Islet of Langerhans (tissue), 1 donor: ENCODE measurements around the gene ACHE.
"Not testable (repeated sequence)": the region's sequence is repeated elsewhere in the genome, so short reads cannot be mapped to it uniquely, and the experiment has no call there.

ENCODE experiments used
- FAIRE-seq: peaks from one replicate; lab custom pipeline; 2011; peaks lifted over from hg19 to GRCh38; lab: Jason Lieb, UNC

The ACHE gene

DNA sequence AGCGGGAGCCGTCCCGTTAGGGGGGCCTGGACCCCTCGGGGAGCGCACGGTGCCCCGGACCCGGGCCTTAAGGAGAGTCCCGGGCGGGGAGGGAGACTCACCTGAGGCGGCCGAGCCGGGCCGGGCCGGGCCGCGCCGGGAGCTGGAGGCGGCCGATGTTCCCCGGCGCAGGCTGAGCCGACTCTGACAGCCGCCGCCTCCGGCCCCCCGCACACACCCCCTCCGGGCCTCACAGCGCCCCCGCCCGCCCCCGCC, at the start of gene ACHE:
Gene ACHE, minus strand, starts transcription at position 188 of the 255 bp plus-strand sequence. CDS start 1,656 bp downstream, outside the sequence.
- no peak for FAIRE-seq

DNA sequence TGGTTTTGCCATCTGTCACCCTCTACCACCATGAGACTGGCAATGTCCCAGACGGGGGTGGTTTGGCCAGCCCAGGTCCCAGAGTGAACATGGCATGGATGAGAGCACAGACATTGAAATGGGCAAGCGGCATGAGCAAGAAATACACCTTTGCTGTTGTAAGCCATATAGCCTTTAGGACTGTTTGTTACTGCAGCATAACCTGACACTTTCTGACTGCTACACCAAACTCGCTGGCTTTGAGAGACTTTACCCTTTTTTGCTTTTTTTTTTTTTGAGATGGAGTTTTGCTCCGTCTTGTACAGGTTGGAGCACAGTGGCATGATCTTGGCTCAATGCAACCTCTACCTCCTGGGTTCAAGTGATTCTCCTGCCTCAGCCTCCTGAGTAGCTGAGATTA, 48.5 kb upstream of the ACHE start:
- FAIRE-seq: no peak

DNA sequence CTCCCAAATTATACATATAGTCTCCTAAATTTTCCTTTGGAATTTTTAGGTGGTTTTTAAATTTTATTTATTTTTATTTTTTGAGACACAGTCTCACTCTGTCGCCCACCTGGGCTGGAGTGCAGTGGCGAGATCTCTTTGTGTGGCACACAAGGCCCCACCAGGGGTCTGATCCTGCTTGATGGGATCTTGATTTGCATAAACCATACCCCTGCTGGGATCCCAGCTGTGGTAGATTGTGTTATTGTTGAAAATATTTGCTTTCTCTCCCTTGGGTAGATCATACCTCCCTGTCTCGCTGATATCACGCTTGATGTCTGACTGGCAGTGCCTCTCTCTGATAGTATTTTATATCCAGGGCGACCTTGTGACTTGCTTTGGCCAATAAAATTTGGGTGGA, 48.0 kb upstream of the ACHE start:
- no peak for FAIRE-seq

DNA sequence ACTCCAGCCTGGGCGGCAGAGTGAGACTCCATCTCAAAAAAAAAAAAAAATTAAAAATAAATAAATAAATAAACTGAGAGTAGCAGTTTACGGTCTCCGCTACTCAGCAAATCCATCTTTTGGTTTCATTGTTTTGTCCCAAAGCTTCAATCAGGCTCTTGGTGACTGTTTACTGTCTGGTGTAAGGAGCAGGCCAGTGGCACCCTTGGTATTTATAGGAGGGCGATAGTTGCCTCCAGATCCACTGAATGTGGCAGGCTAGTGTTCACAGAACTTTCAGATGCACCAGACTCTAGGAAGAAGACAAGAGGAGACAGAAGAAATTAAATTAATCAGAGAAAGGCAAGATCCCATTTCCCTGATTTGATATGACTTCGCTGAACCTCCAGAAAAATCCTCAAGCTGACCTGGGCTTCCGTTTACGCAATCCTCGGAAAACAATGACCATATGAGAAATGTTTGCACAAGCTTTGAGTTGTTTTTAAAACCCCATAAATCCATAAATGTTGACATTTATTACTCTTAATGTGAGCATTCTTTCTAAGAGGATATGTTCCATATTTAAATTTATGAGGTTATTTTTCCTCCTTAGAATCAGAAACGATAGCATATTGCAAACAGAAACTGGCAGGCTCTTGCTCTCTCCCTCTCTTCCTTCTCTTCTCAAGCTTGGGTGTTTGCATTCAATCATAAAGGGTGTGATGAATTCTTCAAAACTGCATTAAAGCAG, 46.5 kb upstream of the ACHE start:
- FAIRE-seq: peak; percentile 95

DNA sequence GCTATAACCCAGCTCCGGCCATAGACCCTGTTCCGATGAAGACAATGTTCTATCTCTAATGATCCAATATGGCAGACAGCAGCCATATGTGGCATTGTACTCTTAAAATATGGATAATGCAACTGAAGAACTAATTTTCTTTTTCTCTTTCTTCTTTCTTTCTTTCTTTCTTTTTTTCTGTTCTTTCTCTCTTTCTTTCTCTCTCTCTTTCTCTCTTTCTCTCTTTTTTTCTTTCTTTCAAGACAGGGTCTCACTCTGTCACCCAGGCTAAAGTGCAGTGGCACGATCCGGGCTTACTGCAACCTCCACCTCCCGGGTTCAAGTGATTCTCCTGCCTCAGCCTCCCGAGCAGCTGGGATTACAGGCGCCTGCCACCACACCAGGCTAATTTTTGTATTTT, 40.5 kb upstream of the ACHE start:
- FAIRE-seq: not testable (repeated sequence)

DNA sequence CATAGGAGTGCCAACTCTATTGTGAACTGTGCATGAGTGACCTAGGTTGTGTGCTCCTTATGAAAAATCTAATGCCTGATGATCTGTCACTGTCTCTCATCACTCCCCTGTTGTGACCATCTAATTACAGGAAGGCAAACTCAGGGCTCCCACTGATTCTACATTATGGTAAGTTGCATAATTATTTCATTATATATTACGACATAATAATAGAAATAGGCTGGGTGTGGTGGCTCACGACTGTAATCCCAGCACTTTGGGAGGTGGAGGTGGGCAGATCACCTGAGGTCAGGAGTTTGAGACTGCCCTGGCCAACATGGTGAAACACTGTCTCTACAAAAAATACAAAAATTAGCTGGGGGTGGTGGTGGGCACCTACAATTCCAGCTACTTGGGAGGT, 39.7 kb upstream of the ACHE start:
- not testable (repeated sequence) for FAIRE-seq

DNA sequence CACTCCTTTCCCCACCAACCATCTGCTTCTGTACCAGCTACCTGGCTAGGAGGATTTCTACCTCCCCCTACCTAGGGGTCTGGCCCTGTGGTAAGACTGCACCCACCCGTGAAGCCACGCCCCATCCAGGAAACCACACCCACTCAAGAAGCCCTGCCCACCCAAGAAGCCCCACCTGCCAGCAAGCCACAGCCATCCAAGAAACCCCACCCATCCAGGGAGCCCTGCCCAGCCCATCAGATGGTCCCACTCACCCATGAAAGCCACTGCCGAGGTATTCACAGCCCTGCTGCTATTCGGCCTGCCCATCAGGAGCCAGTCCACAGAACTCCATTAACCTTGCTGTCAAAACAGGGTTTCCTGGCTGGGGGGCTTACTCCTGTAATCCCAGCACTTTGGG, 38.0 kb upstream of the ACHE start:
- FAIRE-seq: no peak

DNA sequence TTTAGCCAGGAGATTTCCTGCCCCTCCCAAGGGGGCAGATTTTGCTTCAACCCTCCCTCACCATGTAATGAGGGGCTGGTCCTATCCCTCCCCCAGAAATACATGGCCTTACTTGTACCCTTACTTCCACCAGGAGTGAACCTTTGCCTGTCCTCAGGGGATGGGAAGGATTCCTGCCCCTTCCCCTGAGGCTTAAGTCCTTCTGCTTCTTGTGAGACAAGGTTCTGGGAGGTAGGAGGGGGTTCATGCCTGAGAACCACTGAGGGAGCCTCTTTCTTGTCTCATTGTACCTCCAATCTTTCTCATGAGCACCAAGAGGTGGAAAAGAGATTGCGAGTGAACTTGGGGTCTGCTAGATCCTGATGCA, 34.1 kb upstream of the ACHE start:
- no peak for FAIRE-seq

DNA sequence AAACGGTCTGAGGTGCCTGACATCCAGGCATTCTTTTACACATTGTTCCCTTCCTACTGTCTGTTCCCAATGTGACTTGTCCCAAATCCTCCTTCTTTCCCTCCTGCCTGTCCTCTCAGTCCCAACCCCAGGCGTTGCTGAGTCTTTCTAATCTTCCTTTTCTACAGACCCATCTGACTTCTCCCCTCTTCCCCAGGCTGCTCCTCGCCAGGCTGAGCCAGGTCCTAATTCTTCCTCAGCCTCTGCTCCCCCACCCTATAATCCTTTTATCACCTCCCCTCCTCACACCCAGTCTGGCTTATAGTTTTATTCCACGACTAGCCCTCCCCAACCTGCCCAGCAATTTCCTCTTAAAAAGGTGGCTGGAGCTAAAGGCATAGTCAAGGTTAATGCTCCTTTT, 27.9 kb upstream of the ACHE start:
- FAIRE-seq: not testable (repeated sequence)

DNA sequence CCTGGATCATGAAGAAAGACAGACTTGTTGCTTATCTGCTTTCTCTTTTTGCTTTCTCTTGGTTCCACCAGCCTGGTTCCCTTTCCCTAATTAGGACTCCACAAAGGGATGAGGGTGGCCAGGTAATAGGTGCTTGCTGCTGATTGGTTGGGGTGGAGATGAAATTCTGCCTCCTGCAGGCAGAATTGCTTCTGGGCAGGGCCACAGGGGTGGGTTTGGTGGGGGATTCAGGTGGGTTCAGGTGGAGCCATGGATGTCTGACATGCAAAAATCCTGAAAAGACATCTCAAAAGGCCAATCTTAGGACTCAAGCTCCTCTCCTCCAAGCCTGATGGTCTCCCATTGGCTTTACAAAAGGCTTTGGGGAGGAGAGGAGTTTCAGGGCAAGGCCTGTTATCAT, 25.4 kb upstream of the ACHE start:
- FAIRE-seq: no peak

DNA sequence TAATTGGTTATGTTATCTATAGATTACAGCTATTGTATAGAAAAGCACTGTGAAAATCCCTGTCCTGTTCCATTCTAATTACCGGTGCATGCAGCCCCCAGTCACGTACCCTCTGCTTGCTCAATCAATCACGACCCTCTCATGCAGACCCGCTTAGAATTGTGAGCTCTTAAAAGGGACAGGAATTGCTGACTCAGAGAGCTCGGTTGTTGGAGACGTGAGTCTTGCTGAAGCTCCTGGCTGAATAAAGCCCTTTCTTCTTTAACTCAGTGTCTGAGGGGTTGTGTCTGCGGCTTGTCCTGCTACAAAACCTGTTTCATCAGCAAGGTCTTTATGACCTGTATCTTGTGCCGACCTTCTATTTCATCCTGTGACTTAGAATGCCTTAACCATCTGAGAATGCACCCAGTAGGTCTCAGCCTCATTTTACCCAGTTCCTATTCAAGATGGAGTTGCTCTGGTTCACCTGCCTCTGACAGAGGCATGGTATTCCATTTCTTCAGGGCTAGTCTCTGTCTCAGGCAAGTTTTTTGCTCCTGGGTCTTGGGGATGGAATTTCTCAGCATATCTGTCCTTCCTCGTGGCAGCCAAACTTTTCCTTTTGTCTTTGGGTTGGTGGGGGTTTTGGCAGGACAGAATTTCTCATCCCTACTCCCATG, 24.2 kb upstream of the ACHE start:
- FAIRE-seq: not testable (repeated sequence)

DNA sequence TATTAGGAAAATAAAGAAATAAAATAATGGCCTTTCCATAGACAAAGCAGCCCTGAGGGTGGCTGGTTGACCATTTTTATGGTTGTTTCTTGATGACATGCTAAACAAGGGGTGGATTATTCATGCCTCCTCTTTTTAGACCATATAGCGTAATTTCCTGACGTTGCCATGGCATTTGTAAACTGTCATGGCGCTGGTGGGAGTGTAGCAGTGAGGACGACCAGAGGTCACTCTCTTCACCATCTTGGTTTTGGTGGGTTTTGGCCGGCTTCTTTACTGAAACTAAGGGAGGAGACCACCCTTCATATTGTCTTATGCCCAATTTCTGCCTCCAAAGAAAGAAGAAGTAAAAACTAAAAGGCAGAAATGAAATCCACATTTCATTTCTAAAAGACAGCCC, 23.6 kb upstream of the ACHE start:
- not testable (repeated sequence) for FAIRE-seq

DNA sequence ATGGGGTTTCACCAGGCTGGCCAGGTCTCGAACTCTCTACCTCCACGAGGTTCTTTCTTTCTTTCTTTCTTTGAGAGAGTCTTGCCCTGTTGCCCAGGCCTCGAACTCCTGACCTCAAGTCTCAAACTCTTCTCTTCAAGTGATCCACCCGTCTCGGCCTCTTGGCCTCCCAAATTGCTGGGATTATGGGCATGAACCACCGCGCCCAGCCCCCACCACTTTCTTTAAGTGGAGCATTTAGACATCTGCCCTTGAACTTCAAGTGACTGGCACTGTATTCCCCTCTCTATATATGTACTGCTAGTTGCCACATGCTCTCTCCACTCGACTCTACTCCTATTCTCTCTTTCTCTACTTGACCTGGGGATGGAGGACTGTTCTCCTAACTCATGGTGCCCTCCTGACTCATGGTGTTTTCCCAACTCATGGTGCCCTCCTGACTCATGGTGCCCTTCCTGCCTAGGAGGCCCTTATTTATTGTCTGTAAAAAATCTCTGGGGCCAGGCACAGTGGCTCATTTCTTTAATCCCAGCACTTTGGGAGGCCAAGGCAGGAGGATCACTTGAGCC, 19.3 kb upstream of the ACHE start:
- FAIRE-seq: no peak

DNA sequence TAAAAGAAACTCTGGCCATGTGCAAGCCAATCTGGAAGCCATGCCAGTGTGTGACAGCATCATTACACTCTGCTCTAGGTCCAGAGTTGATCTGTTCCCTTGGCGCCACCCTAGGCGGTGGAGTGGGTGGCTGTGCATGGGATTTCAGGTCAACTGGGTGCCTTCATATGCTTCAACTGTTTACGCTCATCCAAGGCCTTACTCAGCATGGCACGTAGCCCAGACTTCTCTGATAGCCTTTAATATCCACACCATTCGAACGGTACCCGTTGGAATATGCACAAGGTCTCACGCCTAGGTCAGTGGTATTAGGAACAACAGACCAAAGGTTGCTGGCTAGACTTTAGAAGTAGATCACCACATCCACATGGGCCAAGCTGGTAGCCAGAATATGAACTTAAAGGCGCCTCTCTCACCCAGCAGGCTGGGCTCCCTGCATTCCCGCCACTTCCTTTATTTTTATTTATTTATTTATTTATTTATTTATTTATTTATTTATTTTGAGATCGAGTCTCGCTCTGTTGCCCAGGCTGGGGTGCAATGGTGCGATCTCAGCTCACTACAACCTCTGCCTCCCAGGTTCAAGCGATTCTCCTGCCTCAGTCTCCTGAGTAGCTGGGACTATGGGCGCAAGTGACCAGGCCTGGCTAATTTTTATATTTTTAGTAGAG, 18.7 kb upstream of the ACHE start:
- FAIRE-seq: no peak

DNA sequence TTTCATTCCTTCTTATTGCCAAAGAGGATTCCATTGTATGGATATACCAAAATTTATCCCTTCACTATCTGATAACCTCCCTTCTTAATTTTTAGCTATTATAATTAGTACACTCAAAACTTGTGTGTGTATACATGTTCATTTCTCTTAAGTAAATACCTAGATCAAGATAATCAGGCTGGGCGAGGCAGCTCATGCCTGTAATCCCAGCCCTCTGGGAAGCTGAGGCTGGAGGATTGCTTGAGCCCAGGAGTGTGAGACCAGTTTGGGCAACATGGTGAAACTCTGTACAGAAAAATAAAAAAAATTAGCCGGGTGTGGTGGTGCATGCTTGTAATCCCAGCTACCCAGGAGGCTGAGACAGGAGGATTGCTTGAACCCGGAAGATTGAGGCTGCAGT, 15.8 kb upstream of the ACHE start:
- no peak for FAIRE-seq

DNA sequence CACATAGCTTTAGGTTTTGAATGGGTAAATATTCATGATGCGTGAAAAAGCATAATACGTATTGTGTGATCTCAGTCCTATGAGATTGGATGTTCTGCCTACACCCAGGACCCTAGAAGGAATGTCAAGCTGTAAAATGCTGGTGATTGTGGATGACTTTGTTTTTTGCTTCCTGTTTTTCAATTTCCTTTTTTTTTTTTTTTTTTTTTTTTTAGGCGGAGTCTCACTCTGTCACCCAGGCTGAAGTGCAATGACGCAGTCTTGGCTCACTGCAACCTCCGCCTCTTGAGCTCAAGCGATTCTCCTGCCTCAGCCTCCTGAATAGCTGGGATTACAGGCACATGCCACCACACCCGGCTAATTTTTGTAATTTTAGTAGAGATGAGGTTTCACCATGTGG, 14.8 kb upstream of the ACHE start:
- not testable (repeated sequence) for FAIRE-seq

DNA sequence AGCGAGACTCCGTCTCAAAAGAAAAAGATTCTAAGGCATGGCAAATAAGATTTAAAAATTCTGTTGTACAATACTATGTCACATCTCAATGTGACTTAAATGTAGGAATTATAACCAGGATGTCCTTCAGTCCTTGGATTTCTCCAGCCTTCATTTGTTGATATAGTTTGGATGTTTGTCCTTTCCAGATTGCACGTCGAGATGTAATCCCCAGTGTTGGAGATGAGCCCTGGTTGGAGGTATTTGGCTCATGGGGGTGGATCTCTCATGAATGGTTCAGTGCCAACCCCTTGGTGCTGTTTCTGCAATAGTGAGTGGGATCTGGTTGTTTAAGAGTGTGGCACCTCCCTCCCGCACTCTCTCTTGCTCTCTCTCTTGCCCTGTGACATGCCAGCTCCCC, 12.8 kb upstream of the ACHE start:
- no peak for FAIRE-seq

DNA sequence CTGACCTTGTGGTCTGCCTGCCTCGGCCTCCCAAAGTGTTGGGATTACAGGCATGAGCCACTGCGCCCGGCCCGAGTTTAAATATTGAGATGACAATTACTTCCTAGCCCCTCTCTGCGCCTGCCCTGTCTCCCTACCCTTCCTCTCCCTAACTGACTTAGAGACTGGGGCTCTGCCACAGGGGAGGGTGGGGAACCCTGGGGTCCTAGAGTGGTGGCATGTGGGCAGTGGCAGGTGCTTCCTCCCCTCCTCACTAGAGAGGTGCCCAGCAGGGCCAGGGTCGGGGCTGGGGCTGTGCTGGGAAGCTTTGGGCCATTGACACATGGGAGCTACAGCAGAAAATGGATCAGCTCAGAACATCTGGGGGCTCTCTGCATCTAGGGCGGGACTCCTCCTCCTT, 7.0 kb upstream of the ACHE start:
- no peak for FAIRE-seq

DNA sequence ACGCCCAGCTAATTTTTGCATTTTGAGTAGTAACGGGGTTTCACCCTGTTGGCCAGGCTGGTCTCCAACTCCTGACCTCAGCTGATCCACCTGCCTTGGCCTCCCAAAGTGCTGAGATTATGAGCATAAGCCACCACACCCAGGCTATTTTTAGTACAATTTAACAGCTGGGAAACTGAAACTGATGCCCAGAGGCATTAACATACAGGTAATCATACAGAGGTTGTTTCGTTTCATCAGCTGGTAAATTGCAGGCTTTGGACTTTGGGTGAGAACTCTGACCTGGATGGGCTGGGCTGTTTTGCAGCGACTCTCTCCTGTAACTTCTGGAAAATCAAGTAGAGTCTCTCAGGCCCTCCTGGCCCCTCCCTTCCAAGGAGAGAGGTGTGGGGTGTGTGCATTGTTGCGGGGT, 6.2 kb upstream of the ACHE start:
- no peak for FAIRE-seq

DNA sequence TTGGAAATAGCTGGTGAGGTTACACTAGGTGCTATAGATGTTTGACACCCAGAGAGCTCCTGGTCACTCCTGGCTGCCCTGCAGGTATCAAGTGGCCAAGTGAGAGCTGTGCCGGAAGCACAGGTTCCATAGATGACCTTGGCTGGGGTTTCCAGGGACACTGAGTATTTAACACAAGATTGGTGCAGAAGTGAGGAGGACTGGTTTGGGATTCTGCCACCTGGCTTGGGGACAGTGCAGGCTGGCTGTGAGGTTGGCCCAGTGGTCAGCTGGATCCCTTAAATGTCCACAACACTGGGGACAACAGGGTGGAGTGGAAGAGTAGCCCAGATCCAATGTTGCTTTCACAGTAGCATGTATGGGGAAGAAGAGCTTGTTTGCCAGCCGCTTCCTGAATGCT, 5.3 kb upstream of the ACHE start:
- FAIRE-seq: no peak

DNA sequence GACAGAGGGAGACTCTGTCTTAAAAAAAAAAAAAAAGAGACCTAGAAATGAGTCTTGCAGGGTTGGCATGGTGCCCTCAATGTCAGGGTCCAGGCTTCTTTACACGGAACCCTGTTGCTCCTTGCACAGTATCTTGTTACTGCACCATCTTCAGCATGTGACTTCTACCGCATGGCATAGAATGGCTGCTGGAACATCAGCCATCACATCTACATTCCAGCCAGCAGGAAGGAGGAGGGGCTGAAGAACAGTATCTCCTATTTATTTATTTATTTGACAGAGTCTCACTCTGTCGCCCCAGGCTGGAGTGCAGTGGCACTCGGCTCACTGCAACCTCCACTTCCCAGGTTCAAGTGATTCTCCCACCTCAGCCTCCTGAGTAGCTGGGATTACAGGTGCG, 3.7 kb upstream of the ACHE start:
- FAIRE-seq: no peak

DNA sequence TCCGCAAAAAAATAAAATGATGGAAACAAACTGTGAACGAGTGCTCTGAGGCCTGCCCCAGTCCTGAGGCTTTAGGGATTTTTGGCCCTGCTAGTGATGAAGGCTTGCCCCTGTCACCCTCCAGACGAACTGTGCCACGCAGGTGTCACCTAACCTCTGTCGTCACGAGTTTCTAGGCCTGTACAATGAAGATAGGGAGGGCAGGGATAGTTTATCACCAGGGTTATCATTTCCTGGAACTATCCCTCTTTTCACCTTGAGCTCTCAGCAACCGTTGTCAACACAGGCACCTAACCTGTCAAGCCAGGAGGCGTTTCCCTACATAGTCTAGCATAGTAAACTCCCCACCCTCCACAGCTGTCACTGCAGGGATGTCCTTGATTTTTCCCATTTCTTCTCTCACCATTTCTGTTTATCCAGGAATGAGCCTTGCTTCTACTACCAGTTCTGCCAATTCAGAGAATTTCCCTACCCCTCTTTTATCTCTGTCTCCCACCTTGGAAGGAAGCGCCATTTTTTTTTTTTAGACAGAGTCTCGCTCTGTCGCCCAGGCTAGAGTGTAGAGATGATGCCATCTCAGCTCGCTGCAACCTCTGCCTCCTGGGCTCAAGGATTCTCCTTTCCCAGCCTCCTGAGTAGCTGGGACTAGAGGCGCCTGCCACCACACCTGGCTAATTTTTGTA, 2.2 kb upstream of the ACHE start:
- no peak for FAIRE-seq
